22Rv1 (cell line): ENCODE measurements around the gene VSIG10.
A peak's percentile ranks its signal among the peaks of the same experiment; 100 is the strongest.

ENCODE experiments used
- H3K27ac ChIP-seq: fragments of 450-650 bp; 2 replicates; pipeline ENCODE4 v1.5.1; 2017
- ZFX ChIP-seq: fragments of 450-650 bp; IDR thresholded peaks from 2 replicates; pipeline ENCODE4 v1.6.1; 2017; ENCODE audit warnings: antibody characterized with exemption, borderline replicate concordance
- TF ChIP-seq, protein P1 (sequence below): fragments of 450-650 bp; IDR thresholded peaks from 2 replicates; pipeline ENCODE4 v1.5.1; 2017; ENCODE audit warnings: mild to moderate bottlenecking

Gene VSIG10

DNA sequence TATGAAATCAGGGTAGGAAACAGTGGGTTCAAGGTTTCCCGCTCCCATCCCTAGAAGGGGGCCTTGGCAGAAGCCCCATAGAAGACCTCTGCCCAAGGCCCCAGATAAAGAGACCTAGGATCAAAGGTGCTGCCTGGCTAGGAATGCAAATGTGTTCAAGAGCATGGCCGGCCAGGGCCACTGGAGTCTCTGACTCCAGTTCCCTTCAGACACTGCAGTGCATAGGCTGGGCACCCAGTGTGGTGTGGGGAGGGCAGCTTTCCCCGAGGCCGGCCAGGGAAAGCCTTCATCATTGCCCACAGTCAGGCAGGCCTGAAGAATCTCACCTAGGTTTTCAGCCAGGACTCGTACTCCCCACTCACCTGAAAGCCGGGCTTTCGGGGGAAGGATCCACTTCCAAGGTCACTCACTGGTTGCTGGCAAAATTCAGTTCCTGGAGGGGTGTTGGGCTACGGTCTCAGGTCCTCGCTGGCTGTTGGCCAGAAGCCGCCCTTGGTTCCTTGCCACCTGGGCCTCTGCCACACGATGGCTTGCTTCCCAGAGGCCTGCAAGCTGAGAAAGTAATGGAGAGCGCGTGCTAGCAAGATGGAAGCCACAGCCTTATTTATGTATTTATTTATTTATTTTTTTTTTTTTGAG lies 22.4 kb upstream of the VSIG10 start:
- peak overlapping the region; percentile 28 for H3K27ac ChIP-seq
- TF ChIP-seq ZFX = no peak
- TF ChIP-seq, protein P1, sequence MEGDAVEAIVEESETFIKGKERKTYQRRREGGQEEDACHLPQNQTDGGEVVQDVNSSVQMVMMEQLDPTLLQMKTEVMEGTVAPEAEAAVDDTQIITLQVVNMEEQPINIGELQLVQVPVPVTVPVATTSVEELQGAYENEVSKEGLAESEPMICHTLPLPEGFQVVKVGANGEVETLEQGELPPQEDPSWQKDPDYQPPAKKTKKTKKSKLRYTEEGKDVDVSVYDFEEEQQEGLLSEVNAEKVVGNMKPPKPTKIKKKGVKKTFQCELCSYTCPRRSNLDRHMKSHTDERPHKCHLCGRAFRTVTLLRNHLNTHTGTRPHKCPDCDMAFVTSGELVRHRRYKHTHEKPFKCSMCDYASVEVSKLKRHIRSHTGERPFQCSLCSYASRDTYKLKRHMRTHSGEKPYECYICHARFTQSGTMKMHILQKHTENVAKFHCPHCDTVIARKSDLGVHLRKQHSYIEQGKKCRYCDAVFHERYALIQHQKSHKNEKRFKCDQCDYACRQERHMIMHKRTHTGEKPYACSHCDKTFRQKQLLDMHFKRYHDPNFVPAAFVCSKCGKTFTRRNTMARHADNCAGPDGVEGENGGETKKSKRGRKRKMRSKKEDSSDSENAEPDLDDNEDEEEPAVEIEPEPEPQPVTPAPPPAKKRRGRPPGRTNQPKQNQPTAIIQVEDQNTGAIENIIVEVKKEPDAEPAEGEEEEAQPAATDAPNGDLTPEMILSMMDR = no peak

- peak overlapping the region; percentile 62; the same call in 1 of the 2 replicates for H3K27ac ChIP-seq
- no peak for TF ChIP-seq ZFX
- TF ChIP-seq, protein P1 = no peak
Measured at GRCh38 chr12:118125743-118126118, 21.9 kb upstream of the VSIG10 start.

DNA sequence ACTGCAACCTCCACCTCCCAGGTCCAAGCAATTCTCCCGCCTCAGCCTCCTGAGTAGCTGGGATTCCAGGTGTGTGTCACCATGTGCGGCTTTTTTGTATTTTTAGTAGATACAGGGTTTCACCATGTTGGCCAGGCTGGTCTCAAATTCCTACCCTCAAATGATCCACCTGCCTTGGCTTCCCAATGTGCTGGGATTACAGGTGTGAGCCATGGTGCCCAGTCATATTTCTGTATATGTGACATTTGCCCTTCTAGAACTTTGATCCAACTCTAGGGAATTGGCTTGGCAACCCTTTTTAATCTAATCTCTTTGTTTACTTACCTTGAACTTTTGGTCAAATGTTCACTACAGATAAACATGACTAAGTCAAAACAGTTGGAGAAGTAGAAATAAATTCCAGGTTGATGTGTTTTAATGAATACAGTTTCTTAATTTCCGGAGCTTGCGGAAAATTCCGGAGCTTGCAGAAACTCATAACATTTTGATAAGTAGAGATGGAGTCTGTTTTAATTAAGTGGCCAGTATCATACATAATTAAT lies 20.6 kb upstream of the VSIG10 start:
- peak overlapping the region; percentile 62 for H3K27ac ChIP-seq

DNA sequence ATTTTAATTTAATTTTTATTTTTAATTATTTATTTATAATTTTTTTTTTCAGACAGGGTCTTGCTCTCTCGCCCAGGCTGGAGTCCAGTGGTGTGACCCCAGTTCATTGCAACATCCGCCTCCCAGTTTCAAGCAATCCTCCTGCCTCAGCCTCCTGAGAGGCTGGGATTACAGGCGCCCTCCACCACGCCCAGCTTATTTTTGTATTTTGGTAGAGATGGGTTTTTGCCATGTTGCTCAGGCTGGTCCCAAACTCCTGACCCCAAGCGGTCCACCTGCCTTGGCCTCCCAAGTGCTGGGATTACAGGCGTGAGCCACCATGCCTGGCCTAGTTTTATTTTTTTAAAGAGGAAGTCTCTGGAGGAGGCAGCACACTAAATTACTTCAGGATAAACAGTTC lies 18.5 kb upstream of the VSIG10 start:
- TF ChIP-seq, protein P1 = no peak
- no peak for TF ChIP-seq ZFX
- H3K27ac ChIP-seq = no peak overlapping the region

More for the DNA sequence above, 20.6 kb upstream of the VSIG10 start:
- TF ChIP-seq, protein P1 = no peak
- TF ChIP-seq ZFX = no peak

- H3K27ac ChIP-seq = peak overlapping the region; percentile 33; the same call in 1 of the 2 replicates
Measured at GRCh38 chr12:118120579-118121363, 17.0 kb upstream of the VSIG10 start.

GRCh38 chr12:118119449-118119879 lies 15.7 kb upstream of the VSIG10 start:
- H3K27ac ChIP-seq = no peak overlapping the region
- TF ChIP-seq, protein P1 = peak; percentile 17; the same call in 1 of the 2 replicates
- TF ChIP-seq ZFX = no peak

More at GRCh38 chr12:118120579-118121363, 17.0 kb upstream of the VSIG10 start:
- TF ChIP-seq, protein P1 = peak; percentile 92
- no peak for TF ChIP-seq ZFX
